ENCODE data around the gene PRR29. TPM values are rescaled to one million over a fixed set of nuclear protein-coding genes. Genes with fewer than 3 reads are reported as not detected.

Gene PRR29
- total RNA-seq, 6 experiments from 2014 or later: 0.17 to 0.27 (median 0.19) TPM; not detected in 3

DNA sequence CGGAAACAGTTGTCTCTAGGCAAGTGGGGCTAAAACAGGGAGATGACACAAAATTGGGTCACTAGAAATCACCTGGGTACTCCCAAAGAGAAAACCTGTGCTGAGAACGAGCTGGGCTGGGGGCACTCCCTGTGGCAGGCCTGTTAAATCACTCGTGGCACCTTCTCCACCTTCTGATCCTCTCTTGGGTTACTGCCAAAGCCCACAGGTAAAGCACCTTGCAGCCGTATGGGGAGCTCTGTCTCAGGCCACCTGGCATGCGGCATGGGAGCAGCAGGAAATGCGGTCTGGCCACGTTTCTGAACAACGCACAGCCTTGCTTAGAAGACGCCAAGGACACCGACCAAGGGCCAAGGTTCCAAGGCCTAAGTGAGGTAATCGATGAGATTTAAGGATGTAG is 43.8 kb downstream of the PRR29 start:
- Mint-ChIP-seq H3K9me3 (no peaks in the 10 kb centered on the region), H3K4me3 (no peak overlapping the region), H3K27me3 (ENCODE audit: insufficient read depth) (peaks cover 2% of the 10 kb centered on the region), H3K4me1 (ENCODE audit: low read depth) (no peaks in the 10 kb centered on the region), H3K27ac (no peak overlapping the region), H3K36me3 (ENCODE audit: low read depth) (peaks cover 18% of the 10 kb centered on the region)
- TF ChIP-seq, protein P1, sequence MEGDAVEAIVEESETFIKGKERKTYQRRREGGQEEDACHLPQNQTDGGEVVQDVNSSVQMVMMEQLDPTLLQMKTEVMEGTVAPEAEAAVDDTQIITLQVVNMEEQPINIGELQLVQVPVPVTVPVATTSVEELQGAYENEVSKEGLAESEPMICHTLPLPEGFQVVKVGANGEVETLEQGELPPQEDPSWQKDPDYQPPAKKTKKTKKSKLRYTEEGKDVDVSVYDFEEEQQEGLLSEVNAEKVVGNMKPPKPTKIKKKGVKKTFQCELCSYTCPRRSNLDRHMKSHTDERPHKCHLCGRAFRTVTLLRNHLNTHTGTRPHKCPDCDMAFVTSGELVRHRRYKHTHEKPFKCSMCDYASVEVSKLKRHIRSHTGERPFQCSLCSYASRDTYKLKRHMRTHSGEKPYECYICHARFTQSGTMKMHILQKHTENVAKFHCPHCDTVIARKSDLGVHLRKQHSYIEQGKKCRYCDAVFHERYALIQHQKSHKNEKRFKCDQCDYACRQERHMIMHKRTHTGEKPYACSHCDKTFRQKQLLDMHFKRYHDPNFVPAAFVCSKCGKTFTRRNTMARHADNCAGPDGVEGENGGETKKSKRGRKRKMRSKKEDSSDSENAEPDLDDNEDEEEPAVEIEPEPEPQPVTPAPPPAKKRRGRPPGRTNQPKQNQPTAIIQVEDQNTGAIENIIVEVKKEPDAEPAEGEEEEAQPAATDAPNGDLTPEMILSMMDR (IDR thresholded peaks at IDR 0.05): no peak
- DNase-seq: no peak

DNA sequence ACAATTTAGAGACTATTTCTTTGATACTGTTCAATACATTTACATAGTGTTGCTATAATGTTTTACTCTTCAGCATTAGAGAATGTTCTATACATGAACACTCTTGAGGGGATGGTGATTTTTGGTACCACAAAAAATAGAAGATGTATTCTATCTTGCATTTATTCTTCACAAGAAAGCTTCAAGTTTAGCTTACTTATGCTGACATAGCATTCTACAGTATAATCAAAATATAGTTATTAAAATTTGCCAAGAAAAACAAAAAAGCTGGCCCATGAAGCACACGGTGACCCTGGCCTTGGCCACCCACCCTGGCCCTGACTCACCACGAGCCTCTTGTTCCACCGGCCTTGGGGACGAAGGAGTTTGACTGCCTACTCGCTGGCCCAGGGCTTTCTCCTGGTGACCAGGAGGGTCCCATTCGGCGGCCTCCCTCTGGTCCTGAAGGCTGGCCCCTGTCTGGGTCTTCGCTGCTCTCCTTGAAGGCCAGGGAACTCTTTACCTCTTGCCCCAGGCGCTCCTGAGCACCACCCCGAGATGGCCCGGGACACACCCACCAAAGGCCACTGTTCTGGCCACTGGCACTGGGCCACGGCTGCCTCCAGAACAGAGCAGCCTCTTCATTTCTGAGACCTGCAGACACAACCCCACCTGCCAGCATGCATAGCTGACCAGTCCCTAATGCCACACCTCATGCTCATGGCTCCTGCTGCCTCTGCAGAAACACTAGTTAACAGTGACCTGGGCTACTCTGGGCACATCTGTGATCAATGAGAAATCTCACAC is 44.7 kb downstream of the PRR29 start:
- Mint-ChIP-seq H3K4me1 (ENCODE audit: low read depth) (no peaks in the 10 kb centered on the region), H3K4me3 (no peak overlapping the region), H3K36me3 (ENCODE audit: low read depth) (peaks cover 22% of the 10 kb centered on the region), H3K27ac (no peak overlapping the region), H3K27me3 (ENCODE audit: insufficient read depth) (peaks cover 2% of the 10 kb centered on the region), H3K9me3 (no peaks in the 10 kb centered on the region)
- TF ChIP-seq, protein P1 (IDR thresholded peaks at IDR 0.05): no peak
- no peak for DNase-seq

DNA sequence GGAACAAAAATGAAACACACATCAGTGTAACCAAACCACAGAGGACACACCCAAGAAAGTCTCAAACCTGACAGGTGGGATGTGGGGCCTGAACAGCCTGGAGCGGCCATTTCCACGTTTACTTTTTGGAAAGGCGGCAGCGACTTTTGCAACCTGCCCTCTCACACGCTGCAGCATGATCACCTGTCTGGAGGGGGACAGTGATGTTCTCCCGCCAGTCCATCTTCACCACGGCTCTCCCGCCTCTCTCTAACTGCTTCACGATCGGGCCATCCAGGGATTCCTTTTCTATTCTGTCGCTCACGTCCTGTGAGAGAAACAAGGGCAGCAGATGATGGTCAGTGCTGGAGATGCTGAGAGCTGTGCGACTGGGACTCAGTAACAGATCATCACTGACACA is 47.0 kb downstream of the PRR29 start:
- Mint-ChIP-seq H3K4me1 (ENCODE audit: low read depth) (no peaks in the 10 kb centered on the region), H3K27ac (no peak overlapping the region)
- TF ChIP-seq, protein P1 (IDR thresholded peaks at IDR 0.05): no peak

DNA sequence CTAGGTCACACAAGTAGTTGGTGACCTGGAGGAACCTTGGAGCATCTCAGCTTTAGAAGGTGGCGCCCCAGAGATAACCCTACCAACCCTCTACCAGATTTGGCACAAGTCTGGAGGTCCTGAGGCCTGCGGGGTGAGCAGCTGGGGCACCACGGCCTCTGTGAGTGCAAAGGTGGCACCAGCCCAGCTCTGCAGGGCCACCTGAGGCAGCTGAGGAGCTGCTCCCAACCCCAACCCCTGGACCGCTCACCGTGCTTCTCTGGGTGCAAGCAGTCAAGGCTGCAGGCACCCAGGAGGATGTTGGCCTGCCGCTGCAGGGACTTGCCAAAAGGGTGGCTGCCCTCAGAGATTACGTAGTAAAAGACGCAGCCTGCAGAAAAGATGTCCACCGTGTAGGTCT is 50.7 kb downstream of the PRR29 start:
- no peaks in the 10 kb centered on the region for H3K4me1 Mint-ChIP-seq (ENCODE audit: low read depth)
- H3K27ac Mint-ChIP-seq: no peak overlapping the region
- H3K36me3 Mint-ChIP-seq (ENCODE audit: low read depth): peaks cover 26% of the 10 kb centered on the region
- DNase-seq: no peak
- TF ChIP-seq, protein P1 (IDR thresholded peaks at IDR 0.05): no peak
- H3K4me3 Mint-ChIP-seq: no peak overlapping the region
- H3K9me3 Mint-ChIP-seq: no peaks in the 10 kb centered on the region
- H3K27me3 Mint-ChIP-seq (ENCODE audit: insufficient read depth): no peaks in the 10 kb centered on the region; the same call in 1 of the 2 replicates

More for the DNA sequence above, 47.0 kb downstream of the PRR29 start:
- DNase-seq: no peak
- peaks cover 2% of the 10 kb centered on the region for H3K27me3 Mint-ChIP-seq (ENCODE audit: insufficient read depth)
- H3K36me3 Mint-ChIP-seq (ENCODE audit: low read depth): peaks cover 19% of the 10 kb centered on the region
- no peaks in the 10 kb centered on the region for H3K9me3 Mint-ChIP-seq
- no peak overlapping the region for H3K4me3 Mint-ChIP-seq

DNA sequence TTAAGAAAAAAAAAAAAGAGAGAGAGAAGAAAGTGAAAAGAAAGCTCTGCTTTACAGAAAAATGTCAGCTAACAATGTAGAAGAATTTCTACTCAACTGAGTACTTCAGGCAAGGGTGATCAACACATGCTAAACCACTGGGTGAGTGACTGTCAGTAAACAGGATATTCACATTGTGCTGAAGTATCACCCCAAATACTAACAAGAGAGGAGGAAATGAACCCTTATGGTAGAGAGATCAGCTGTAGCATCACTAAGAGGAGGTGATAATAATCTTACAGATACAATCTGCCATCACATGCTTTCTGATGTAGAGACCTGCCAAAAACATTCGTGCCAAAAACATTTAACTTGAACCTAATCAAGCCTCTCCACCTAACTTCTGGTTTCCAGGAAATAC is 53.0 kb downstream of the PRR29 start:
- no peak for DNase-seq
- Mint-ChIP-seq H3K27me3 (ENCODE audit: insufficient read depth) (no peaks in the 10 kb centered on the region), H3K4me1 (ENCODE audit: low read depth) (no peaks in the 10 kb centered on the region), H3K27ac (no peak overlapping the region), H3K36me3 (ENCODE audit: low read depth) (peaks cover 26% of the 10 kb centered on the region), H3K9me3 (no peaks in the 10 kb centered on the region), H3K4me3 (no peak overlapping the region)
- TF ChIP-seq, protein P1 (IDR thresholded peaks at IDR 0.05): no peak
